DOHH2 (cell line): Measurements from ENCODE around the gene RB1.

ENCODE experiments used
- H3F3A ChIP-seq: fragments of 200-600 bp; sonication (generic), shearing (Covaris generic); 2 replicates; pipeline ENCODE4 v1.6.0; 2016; ENCODE audit warnings: antibody characterized with exemption, mild to moderate bottlenecking; ENCODE audit not compliant: control insufficient read depth, insufficient read depth
- H3K27ac ChIP-seq: fragments of 200-600 bp; sonication (generic); 2 replicates; pipeline ENCODE4 v1.5.1; 2014; ENCODE audit warnings: low read depth, mild to moderate bottlenecking, low read length, moderate library complexity
- H3K27me3 ChIP-seq: fragments of 200-600 bp; sonication (generic); 2 replicates; pipeline ENCODE4 v1.6.1; 2014; ENCODE audit warnings: mild to moderate bottlenecking, low read length, mixed read lengths; ENCODE audit not compliant: control insufficient read depth
- H3K36me3 ChIP-seq: fragments of 200-600 bp; sonication (generic); 2 replicates; pipeline ENCODE4 v1.6.1; 2014; ENCODE audit warnings: mild to moderate bottlenecking, low read length, moderate library complexity, mixed read lengths; ENCODE audit not compliant: control insufficient read depth
- H3K4me1 ChIP-seq: fragments of 200-600 bp; sonication (generic); 2 replicates; pipeline ENCODE4 v1.6.1; 2014; ENCODE audit warnings: mild to moderate bottlenecking, low read length, mixed read lengths; ENCODE audit not compliant: control insufficient read depth
- H3K4me2 ChIP-seq: fragments of 200-600 bp; sonication (generic); 2 replicates; pipeline ENCODE4 v1.6.0; 2014; ENCODE audit warnings: mild to moderate bottlenecking, low read length, moderate library complexity
- H3K4me3 ChIP-seq: fragments of 200-600 bp; sonication (generic); 2 replicates; pipeline ENCODE4 v1.5.1; 2014; ENCODE audit warnings: mild to moderate bottlenecking, low read length, mixed read lengths
- H3K79me2 ChIP-seq: fragments of 200-600 bp; sonication (generic); 2 replicates; pipeline ENCODE4 v1.6.1; 2014; ENCODE audit warnings: mild to moderate bottlenecking, low read length, mixed read lengths; ENCODE audit not compliant: control insufficient read depth
- H3K9me2 ChIP-seq: fragments of 200-600 bp; sonication (generic); replicated peaks from 2 replicates; pipeline ENCODE4 v1.6.1; 2014; ENCODE audit warnings: mild to moderate bottlenecking, low read length, mixed read lengths; ENCODE audit not compliant: control insufficient read depth
- H3K9me3 ChIP-seq: fragments of 200-600 bp; sonication (generic); 2 replicates; pipeline ENCODE4 v1.6.1; 2014; ENCODE audit warnings: antibody characterized with exemption, low read length, mixed read lengths; ENCODE audit not compliant: control insufficient read depth, insufficient read depth
- H4K20me1 ChIP-seq: fragments of 200-600 bp; sonication (generic); 2 replicates; pipeline ENCODE4 v1.6.0; 2014; ENCODE audit warnings: low read depth, mild to moderate bottlenecking, antibody characterized with exemption, low read length, moderate library complexity; ENCODE audit not compliant: control insufficient read depth, insufficient read depth
- CTCF ChIP-seq: fragments of 200-600 bp; sonication (generic); IDR thresholded peaks from one replicate; pipeline ENCODE4 v1.5.1; 2014; ENCODE audit warnings: antibody characterized with exemption, mild to moderate bottlenecking, low read depth, low read length; ENCODE audit not compliant: poor library complexity, severe bottlenecking
- EZH2phosphoT487 ChIP-seq: fragments of 200-600 bp; sonication (generic); IDR thresholded peaks from 2 replicates; pipeline ENCODE4 v1.6.1; 2017; ENCODE audit warnings: borderline replicate concordance, mild to moderate bottlenecking, antibody characterized with exemption, low read length, moderate library complexity, mixed read lengths

RB1 gene

GRCh38 chr13:48320399-48320790 is 16.8 kb downstream of the RB1 start:
- Histone ChIP-seq H3K4me2 (no peak overlapping the region), H3K79me2 (peaks cover 99% of the 10 kb centered on the region), H3K9me3 (peaks cover 50% of the 10 kb centered on the region), H3K27me3 (no peaks in the 10 kb centered on the region), H3K9me2 (no peaks in the 10 kb centered on the region), H3K36me3 (peaks cover 91% of the 10 kb centered on the region), H3F3A (peaks cover 5% of the 10 kb centered on the region), H3K4me3 (no peak overlapping the region), H3K4me1 (no peaks in the 10 kb centered on the region), H3K27ac (no peak overlapping the region), H4K20me1 (no peaks in the 10 kb centered on the region)
- TF ChIP-seq CTCF (no peak), EZH2phosphoT487 (no peak)

GRCh38 chr13:48320891-48321510 is 17.4 kb downstream of the RB1 start:
- Histone ChIP-seq H3K4me2 (no peak overlapping the region), H4K20me1 (no peaks in the 10 kb centered on the region), H3K4me1 (no peaks in the 10 kb centered on the region), H3K36me3 (peaks cover 90% of the 10 kb centered on the region), H3K9me2 (no peaks in the 10 kb centered on the region), H3K79me2 (peaks cover 99% of the 10 kb centered on the region), H3K27ac (no peak overlapping the region), H3F3A (peaks cover 5% of the 10 kb centered on the region), H3K9me3 (peaks cover 50% of the 10 kb centered on the region), H3K4me3 (no peak overlapping the region), H3K27me3 (no peaks in the 10 kb centered on the region)
- TF ChIP-seq CTCF = no peak
- no peak for TF ChIP-seq EZH2phosphoT487

- Histone ChIP-seq H3K4me3 (no peak overlapping the region), H3F3A (peaks cover 5% of the 10 kb centered on the region), H3K27me3 (no peaks in the 10 kb centered on the region), H3K36me3 (peaks cover 88% of the 10 kb centered on the region), H3K27ac (no peak overlapping the region), H3K4me2 (no peak overlapping the region), H3K79me2 (peaks cover 98% of the 10 kb centered on the region), H3K4me1 (no peaks in the 10 kb centered on the region), H4K20me1 (no peaks in the 10 kb centered on the region), H3K9me3 (peaks cover 39% of the 10 kb centered on the region), H3K9me2 (no peaks in the 10 kb centered on the region)
- TF ChIP-seq CTCF = no peak
- no peak for TF ChIP-seq EZH2phosphoT487
These were observed 18.7 kb downstream of the RB1 start for GRCh38 chr13:48322294-48322693.
